HG02852 (cell line): Measurements from ENCODE around the gene MYL9.

Experiments
- ATAC-seq: cut with Tn5 transposase; IDR thresholded peaks from one replicate; pipeline ENCODE4 v1.9.1; 2021; ENCODE audit warnings: mild to moderate bottlenecking, moderate library complexity; ENCODE audit not compliant: unreplicated experiment

The MYL9 gene

GRCh38 chr20:36578356-36579041 is 37.2 kb downstream of the MYL9 start:
- no peak for ATAC-seq

- no peak for ATAC-seq
Observed at GRCh38 chr20:36579996-36580545, 38.8 kb downstream of the MYL9 start.

- no peak for ATAC-seq
Observed at GRCh38 chr20:36582322-36582721, 41.0 kb downstream of the MYL9 start.

- ATAC-seq = no peak
Observed at GRCh38 chr20:36582821-36583220, 41.5 kb downstream of the MYL9 start.

GRCh38 chr20:36584018-36584481 is 42.7 kb downstream of the MYL9 start:
- ATAC-seq = no peak

- ATAC-seq = no peak
Observed at GRCh38 chr20:36585410-36586125, 44.2 kb downstream of the MYL9 start.

GRCh38 chr20:36587388-36588070 is 46.2 kb downstream of the MYL9 start:
- ATAC-seq = no peak

- no peak for ATAC-seq
Observed at GRCh38 chr20:36591281-36591680, 50.0 kb downstream of the MYL9 start.

- ATAC-seq = no peak
Observed at GRCh38 chr20:36591854-36592641, 50.7 kb downstream of the MYL9 start.

- no peak for ATAC-seq
Observed at GRCh38 chr20:36593347-36593929, 52.1 kb downstream of the MYL9 start.

GRCh38 chr20:36599912-36600345 is 58.6 kb downstream of the MYL9 start:
- no peak for ATAC-seq
